Gastrocnemius medialis (tissue), 4 donors: ENCODE measurements around the gene LGALS7. TPM values are rescaled to one million over a fixed set of nuclear protein-coding genes. Genes with fewer than 3 reads are reported as not detected.
"Not testable (repeated sequence)": the region's sequence is repeated elsewhere in the genome, so short reads cannot be mapped to it uniquely, and the experiment has no call there.

Experiments used
- ATAC-seq, 2 donors: fragments of 150-250 bp; one replicate each; pipeline ENCODE4 v1.9.1; 2016
- DNase-seq, 2 donors: peaks; one replicate each; pipeline ENCODE4 v3.0.0-alpha.2; 2019
- H3K27ac ChIP-seq, 4 donors: fragments of 200-600 bp; sonication (generic); 1 replicate in 1 of 4; 2 replicates in 3 of 4; pipeline ENCODE4 v1.5.1; 2016 to 2018; ENCODE audit warnings: mild to moderate bottlenecking in 2 of 4, moderate library complexity in 1 of 4
- H3K27me3 ChIP-seq, 3 donors: fragments of 200-600 bp; sonication (generic) in 2 of 3; 1 replicate in 1 of 3; 2 replicates in 2 of 3; pipeline versions ENCODE4 v1.5.1 to v1.6.0; 2016 to 2019; ENCODE audit warnings: mild to moderate bottlenecking in 1 of 3, moderate library complexity in 1 of 3
- H3K36me3 ChIP-seq, 2 donors: fragments of 200-600 bp; sonication (generic) in 1 of 2; one replicate each; pipeline ENCODE4 v1.5.1; 2017 to 2018
- H3K4me1 ChIP-seq, 2 donors: fragments of 200-600 bp; sonication (generic) in 1 of 2; one replicate each; pipeline ENCODE4 v1.5.1; 2016 to 2017; ENCODE audit warnings: mild to moderate bottlenecking in 2 of 2
- H3K4me3 ChIP-seq, 4 donors: fragments of 200-600 bp; sonication (generic) in 3 of 4; 1 replicate in 1 of 4; 2 replicates in 3 of 4; pipeline ENCODE4 v1.5.1; 2016 to 2019; ENCODE audit warnings: mild to moderate bottlenecking in 2 of 4
- H3K9me3 ChIP-seq, 3 donors: fragments of 200-600 bp; sonication (generic) in 2 of 3; 1 replicate in 1 of 3; 2 replicates in 2 of 3; pipeline ENCODE4 v1.5.1; 2016 to 2019
- CTCF ChIP-seq, 5 experiments: fragments of 450-650 bp in 3 of 5; fragments of 200-600 bp in 2 of 5; sonication (generic) in 2 of 5; IDR thresholded peaks in 4 of 5; conservative IDR thresholded peaks in 1 of 5; 1 replicate in 4 of 5; 2 replicates in 1 of 5; pipeline ENCODE4 v1.5.1; 2016 to 2019; ENCODE audit warnings: antibody characterized with exemption in 5 of 5, mild to moderate bottlenecking in 3 of 5, moderate library complexity in 3 of 5
- POLR2A ChIP-seq, 2 donors: fragments of 450-650 bp; IDR thresholded peaks; one replicate each; pipeline ENCODE4 v1.6.1; 2017; ENCODE audit warnings: antibody characterized with exemption in 2 of 2, mild to moderate bottlenecking in 2 of 2, moderate library complexity in 2 of 2
- in situ Hi-C, 4 donors: fragments of 200-750 bp; cut with MboI; loops; one replicate each; pipeline versions ENCODE4 v1.15.0 to v1.8.0; 2017; ENCODE audit warnings: low sequenced_read_pairs in 4 of 4
- intact Hi-C: fragments of 100-400 bp; cut with DNase I; formaldehyde crosslinking; loops from one replicate; pipeline ENCODE4 v1.15.1; 2023; ENCODE audit warnings: low total_unique reads
- total RNA-seq, 4 donors: library from RNA; depleted of rRNA; stranded (reverse); fragments of >200 nt; gene quantifications; one replicate each; pipeline versions ENCODE4 v1.1.0 to v1.2.3, GENCODE V29; 2016

LGALS7 gene
- total RNA-seq, 4 donors from 2014 or later = not detected

GRCh38 chr19:38770228-38770948, 2.9 kb downstream of the LGALS7 start:
- peak overlapping the region; percentile 18 to 52 (median 40) for H3K4me3 ChIP-seq
- H3K27ac ChIP-seq = peak overlapping the region in 2 of 4 donors; percentile 63 to 68
- intact Hi-C loops, H3K36me3 ChIP-seq, DNase-seq, H3K4me1 ChIP-seq, H3K27me3 ChIP-seq, in situ Hi-C loops, H3K9me3 ChIP-seq: not testable (repeated sequence)
- ATAC-seq = peak; percentile 13 to 22
- TF ChIP-seq POLR2A (IDR thresholded peaks at IDR 0.05) = peak in 1 of 2 donors; percentile 1

- intact Hi-C loops (loop anchor here (2.0 to 5.0 kb wide), 2 partner anchors 103 to 161 kb away; partner anchors contain the start of genes MRPS12 and SARS2), in situ Hi-C loops (no loop called here)
- Histone ChIP-seq H3K9me3 (no peaks in the 10 kb centered on the region), H3K4me1 (no peaks in the 10 kb centered on the region), H3K36me3 (no peaks in the 10 kb centered on the region), H3K4me3 (peak overlapping the region; percentile 18 to 52 (median 40)), H3K27ac (peak overlapping the region; percentile 9 to 68 (median 64)), H3K27me3 (peaks cover 0 to 4% (median 0%) of the 10 kb centered on the region in 3 donors)
- peak; percentile 23 to 36 for TF ChIP-seq POLR2A (IDR thresholded peaks at IDR 0.05)
- peak; percentile 50 to 95 (median 93) for TF ChIP-seq CTCF (IDR thresholded peaks at IDR 0.05 in 4 of 5, conservative IDR thresholded peaks at IDR 0.05 in 1 of 5)
- peak; percentile 64 to 71 for DNase-seq
- ATAC-seq = peak; percentile 77 to 80
Measured at GRCh38 chr19:38769635-38770211, 3.6 kb downstream of the LGALS7 start.

GRCh38 chr19:38766276-38767047, 6.9 kb downstream of the LGALS7 start:
- Histone ChIP-seq H3K4me3 (no peak overlapping the region), H3K27me3 (peaks cover 0 to 4% (median 0%) of the 10 kb centered on the region in 3 donors), H3K27ac (no peak overlapping the region), H3K36me3 (no peaks in the 10 kb centered on the region), H3K4me1 (no peaks in the 10 kb centered on the region), H3K9me3 (no peaks in the 10 kb centered on the region)
- intact Hi-C loops = loop anchor here (5.0 kb wide), 1 partner anchor 106 kb away; no protein-coding TSS in a partner anchor
- DNase-seq (no peak), ATAC-seq (no peak)
- in situ Hi-C loops = no loop called here
- no peak for TF ChIP-seq POLR2A (IDR thresholded peaks at IDR 0.05)
- TF ChIP-seq CTCF (IDR thresholded peaks at IDR 0.05 in 4 of 5, conservative IDR thresholded peaks at IDR 0.05 in 1 of 5) = no peak

DNA sequence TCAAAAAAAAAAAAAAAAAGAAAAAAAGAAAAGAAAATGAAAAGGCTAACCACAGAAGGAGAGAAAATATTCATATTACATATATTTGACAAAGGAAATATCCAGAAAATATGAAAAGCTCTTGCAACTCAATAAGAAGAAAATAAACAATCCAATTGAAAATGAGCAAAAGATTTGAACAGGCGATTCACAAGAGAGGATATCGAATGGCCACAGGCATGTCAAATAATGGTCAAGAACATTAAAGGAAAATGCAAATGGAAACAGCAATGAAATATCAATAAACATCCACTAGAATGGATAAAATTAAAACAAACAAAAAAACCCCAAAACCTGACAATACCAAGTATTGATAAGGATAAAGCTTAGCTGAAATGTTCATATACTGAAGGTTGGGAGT, 8.1 kb downstream of the LGALS7 start:
- intact Hi-C loops = loop anchor here (5.0 kb wide), 1 partner anchor 107 kb away; no protein-coding TSS in a partner anchor

More for the DNA sequence above, 8.1 kb downstream of the LGALS7 start:
- Histone ChIP-seq H3K9me3 (no peaks in the 10 kb centered on the region), H3K36me3 (no peaks in the 10 kb centered on the region), H3K4me3 (no peak overlapping the region), H3K27me3 (peaks cover 0 to 4% (median 0%) of the 10 kb centered on the region in 3 donors), H3K27ac (no peak overlapping the region), H3K4me1 (no peaks in the 10 kb centered on the region)
- in situ Hi-C loops = no loop called here
- DNase-seq (no peak), ATAC-seq (no peak)
- TF ChIP-seq CTCF (IDR thresholded peaks at IDR 0.05 in 4 of 5, conservative IDR thresholded peaks at IDR 0.05 in 1 of 5) (no peak), POLR2A (IDR thresholded peaks at IDR 0.05) (no peak)
